HepG2 (cell line): ENCODE results near the gene MIOS. TPM values are rescaled to one million over a fixed set of nuclear protein-coding genes. Genes with fewer than 3 reads are reported as not detected.

Source experiments
- ETV6 ChIP-seq: sonication (generic); formaldehyde crosslinking; conservative IDR thresholded peaks from 2 replicates; pipeline ENCODE4 v1.4.0; 2020; ENCODE audit warnings: missing genetic modification reagents
- GTF2F1 ChIP-seq: fragments of 150-350 bp; IDR thresholded peaks from 2 replicates; pipeline ENCODE4 v1.6.1; 2014; ENCODE audit warnings: low read length
- HCFC1 ChIP-seq: fragments of 150-350 bp; IDR thresholded peaks from 2 replicates; pipeline ENCODE4 v1.6.1; 2014; ENCODE audit warnings: low read depth, low read length
- IKZF1 ChIP-seq: fragments of 450-650 bp; IDR thresholded peaks from 2 replicates; pipeline ENCODE4 v1.7.1; 2016
- IKZF5 ChIP-seq: IDR thresholded peaks from 2 replicates; pipeline ENCODE4 v1.6.1; 2018; ENCODE audit warnings: missing genetic modification reagents, mild to moderate bottlenecking, missing compliant biosample characterization
- MAFF ChIP-seq: IDR thresholded peaks from 2 replicates; pipeline ENCODE4 v1.6.1; 2011; ENCODE audit warnings: low read depth, low read length, improper control_type of control experiment
- MTF1 ChIP-seq: sonication (generic); formaldehyde crosslinking; IDR thresholded peaks from 2 replicates; pipeline ENCODE4 v1.5.0; 2020; ENCODE audit warnings: missing genetic modification reagents
- STAG1 ChIP-seq: sonication (generic); formaldehyde crosslinking; IDR thresholded peaks from 2 replicates; pipeline ENCODE4 v1.4.0; 2020; ENCODE audit warnings: missing genetic modification reagents
- TBX3 ChIP-seq: fragments of 450-650 bp; IDR thresholded peaks from 2 replicates; pipeline ENCODE4 v1.6.1; 2017; ENCODE audit warnings: antibody characterized with exemption, mild to moderate bottlenecking, inconsistent platforms, borderline replicate concordance
- TGIF2 ChIP-seq: IDR thresholded peaks from 2 replicates; pipeline ENCODE4 v1.6.1; 2016; ENCODE audit warnings: control low read depth, missing compliant biosample characterization
- TRAFD1 ChIP-seq: sonication (generic); formaldehyde crosslinking; IDR thresholded peaks from 2 replicates; pipeline ENCODE4 v1.5.1; 2020; ENCODE audit warnings: missing genetic modification reagents, mild to moderate bottlenecking, borderline replicate concordance
- U2AF1 ChIP-seq: fragments of 200-400 bp; formaldehyde crosslinking; optimal IDR thresholded peaks from 2 replicates; pipeline ENCODE3; 2017; ENCODE audit warnings: mild to moderate bottlenecking, low read depth, low read length
- ZBTB34 ChIP-seq: sonication (generic); formaldehyde crosslinking; IDR thresholded peaks from 2 replicates; pipeline ENCODE4 v1.8.0; 2022; ENCODE audit warnings: mild to moderate bottlenecking, missing genetic modification reagents
- ZBTB42 ChIP-seq: sonication (generic); formaldehyde crosslinking; IDR thresholded peaks from 2 replicates; pipeline ENCODE4 v1.5.0; 2020; ENCODE audit warnings: mild to moderate bottlenecking, missing genetic modification reagents
- ZFY ChIP-seq: sonication (generic); formaldehyde crosslinking; IDR thresholded peaks from 2 replicates; pipeline ENCODE4 v1.4.0; 2020; ENCODE audit warnings: missing genetic modification reagents
- ZNF101 ChIP-seq: sonication (generic); formaldehyde crosslinking; IDR thresholded peaks from 2 replicates; pipeline ENCODE4 v1.4.0; 2020; ENCODE audit warnings: mild to moderate bottlenecking, low read depth, missing genetic modification reagents, borderline replicate concordance
- ZNF33B ChIP-seq: sonication (generic); formaldehyde crosslinking; IDR thresholded peaks from 2 replicates; pipeline ENCODE4 v1.5.1; 2020; ENCODE audit warnings: mild to moderate bottlenecking, missing genetic modification reagents
- ZNF354B ChIP-seq: sonication (generic); formaldehyde crosslinking; IDR thresholded peaks from 2 replicates; pipeline ENCODE4 v1.8.0; 2022; ENCODE audit warnings: mild to moderate bottlenecking, missing genetic modification reagents
- ZNF766 ChIP-seq: sonication (generic); formaldehyde crosslinking; IDR thresholded peaks from 2 replicates; pipeline ENCODE4 v1.5.0; 2020; ENCODE audit warnings: missing genetic modification reagents, borderline replicate concordance
- ZSCAN31 ChIP-seq: sonication (generic); formaldehyde crosslinking; IDR thresholded peaks from 2 replicates; pipeline ENCODE4 v1.5.0; 2020; ENCODE audit warnings: low read depth, mild to moderate bottlenecking, missing genetic modification reagents
- polyA plus RNA-seq, 8 experiments: library from polyadenylated mRNA; depleted of rRNA in 3 of 8; stranded (reverse) in 7 of 8; unstranded in 1 of 8; fragments of >200 nt; fragmentation: Illumina TruSeq in 4 of 8; extraction: Trizol in 4 of 8; gene quantifications; 2 replicates each; pipeline versions ENCODE4 v1.2.1 to v1.2.3, GENCODE V29; 2011 to 2016; ENCODE audit warnings: low read depth in 4 of 8, missing spikeins in 1 of 8, mixed read lengths in 1 of 8; ENCODE audit not compliant: insufficient read depth in 1 of 8
- total RNA-seq, 5 experiments: library from RNA; depleted of rRNA; stranded (reverse); fragments of >200 nt; fragmentation: Illumina TruSeq; extraction: Trizol; gene quantifications; 2 replicates each; pipeline ENCODE4 v1.2.3, GENCODE V29; 2016; ENCODE audit warnings: low read depth in 1 of 5
- TF ChIP-seq, protein P1 (sequence below): sonication (generic); formaldehyde crosslinking; IDR thresholded peaks from 2 replicates; pipeline ENCODE4 v1.5.1; 2020; ENCODE audit warnings: missing genetic modification reagents, mild to moderate bottlenecking, borderline replicate concordance
- TF ChIP-seq, protein P2 (sequence below): sonication (generic); formaldehyde crosslinking; IDR thresholded peaks from 2 replicates; pipeline ENCODE4 v1.8.0; 2023; ENCODE audit warnings: mild to moderate bottlenecking, missing genetic modification reagents

Gene MIOS
- total and polyA plus RNA-seq, 2 of the 13 experiments (the other 11 are each of a cell fraction or from before 2014, with no cell fraction given) = 15.2 to 33.5 TPM

GRCh38 chr7:7640221-7641128 lies 73.8 kb downstream of the MIOS start, which contains the start of gene UMAD1 (continued):
- TF ChIP-seq ZNF766 (peak; percentile 40; the same call in 1 of the 2 replicates), ETV6 (CRISPR knock-in tag) (0 out of 2 replicates have a peak, but pooled peaks have one; percentile 46), U2AF1 (peak; percentile 42), TGIF2 (CRISPR knock-in tag) (no peak; the same call in 1 of the 2 replicates), TBX3 (peak; percentile 20; the same call in 1 of the 2 replicates), IKZF1 (no peak), GTF2F1 (no peak), STAG1 (CRISPR knock-in tag) (0 out of 2 replicates have a peak, but pooled peaks have one; percentile 4), MAFF (no peak), TRAFD1 (CRISPR knock-in tag) (no peak), ZNF354B (peak; percentile 66; the same call in 1 of the 2 replicates), ZSCAN31 (CRISPR knock-in tag) (peak; percentile 70; the same call in 1 of the 2 replicates), IKZF5 (peak; percentile 45), ZBTB34 (peak; percentile 24; the same call in 1 of the 2 replicates), ZFY (CRISPR knock-in tag) (peak; percentile 39), ZBTB42 (CRISPR knock-in tag) (no peak), ZNF101 (CRISPR knock-in tag) (no peak), MTF1 (CRISPR knock-in tag) (no peak), HCFC1 (0 out of 2 replicates have a peak, but pooled peaks have one; percentile 17), ZNF33B (CRISPR knock-in tag) (no peak)
- TF ChIP-seq, protein P1, sequence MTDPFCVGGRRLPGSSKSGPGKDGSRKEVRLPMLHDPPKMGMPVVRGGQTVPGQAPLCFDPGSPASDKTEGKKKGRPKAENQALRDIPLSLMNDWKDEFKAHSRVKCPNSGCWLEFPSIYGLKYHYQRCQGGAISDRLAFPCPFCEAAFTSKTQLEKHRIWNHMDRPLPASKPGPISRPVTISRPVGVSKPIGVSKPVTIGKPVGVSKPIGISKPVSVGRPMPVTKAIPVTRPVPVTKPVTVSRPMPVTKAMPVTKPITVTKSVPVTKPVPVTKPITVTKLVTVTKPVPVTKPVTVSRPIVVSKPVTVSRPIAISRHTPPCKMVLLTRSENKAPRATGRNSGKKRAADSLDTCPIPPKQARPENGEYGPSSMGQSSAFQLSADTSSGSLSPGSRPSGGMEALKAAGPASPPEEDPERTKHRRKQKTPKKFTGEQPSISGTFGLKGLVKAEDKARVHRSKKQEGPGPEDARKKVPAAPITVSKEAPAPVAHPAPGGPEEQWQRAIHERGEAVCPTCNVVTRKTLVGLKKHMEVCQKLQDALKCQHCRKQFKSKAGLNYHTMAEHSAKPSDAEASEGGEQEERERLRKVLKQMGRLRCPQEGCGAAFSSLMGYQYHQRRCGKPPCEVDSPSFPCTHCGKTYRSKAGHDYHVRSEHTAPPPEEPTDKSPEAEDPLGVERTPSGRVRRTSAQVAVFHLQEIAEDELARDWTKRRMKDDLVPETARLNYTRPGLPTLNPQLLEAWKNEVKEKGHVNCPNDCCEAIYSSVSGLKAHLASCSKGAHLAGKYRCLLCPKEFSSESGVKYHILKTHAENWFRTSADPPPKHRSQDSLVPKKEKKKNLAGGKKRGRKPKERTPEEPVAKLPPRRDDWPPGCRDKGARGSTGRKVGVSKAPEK (CRISPR knock-in tag) = no peak
- TF ChIP-seq, protein P2, sequence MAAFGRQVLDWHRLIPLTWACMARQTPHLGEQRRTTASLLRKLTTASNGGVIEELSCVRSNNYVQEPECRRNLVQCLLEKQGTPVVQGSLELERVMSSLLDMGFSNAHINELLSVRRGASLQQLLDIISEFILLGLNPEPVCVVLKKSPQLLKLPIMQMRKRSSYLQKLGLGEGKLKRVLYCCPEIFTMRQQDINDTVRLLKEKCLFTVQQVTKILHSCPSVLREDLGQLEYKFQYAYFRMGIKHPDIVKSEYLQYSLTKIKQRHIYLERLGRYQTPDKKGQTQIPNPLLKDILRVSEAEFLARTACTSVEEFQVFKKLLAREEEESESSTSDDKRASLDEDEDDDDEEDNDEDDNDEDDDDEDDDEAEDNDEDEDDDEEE = peak; percentile 33
